Activated gamma-delta T cell treated with anti-CD3 and anti-CD28 coated beads, Interleukin-2, amount 50 U/mL, for 16 hours (primary cell): ENCODE results near the gene GALNS.
A peak's percentile ranks its signal among the peaks of the same experiment; 100 is the strongest.

Source experiments
- DNase-seq: peaks from one replicate; pipeline ENCODE4 v3.0.0-alpha.2; 2020; ENCODE audit warnings: low read depth

The GALNS gene

GRCh38 chr16:88816736-88817535, 39.8 kb downstream of the GALNS start:
- DNase-seq, result no peak

- DNase-seq, result no peak
Measured at GRCh38 chr16:88815901-88816589, 40.7 kb downstream of the GALNS start.

GRCh38 chr16:88815227-88815626, 41.5 kb downstream of the GALNS start:
- DNase-seq, result no peak

- DNase-seq, result no peak
Measured at GRCh38 chr16:88814144-88814502, 42.6 kb downstream of the GALNS start.

GRCh38 chr16:88813269-88814143, 43.2 kb downstream of the GALNS start:
- no peak for DNase-seq

- no peak for DNase-seq
Measured at GRCh38 chr16:88812513-88813268, 44.1 kb downstream of the GALNS start.

GRCh38 chr16:88811769-88812512, 44.8 kb downstream of the GALNS start, which contains the start of gene APRT:
Gene APRT (minus strand): TSS chr16:88811928. CDS start chr16:88811899, 29 bp downstream.
- DNase-seq, result peak; percentile 94

- DNase-seq, result peak; percentile 59
Measured at GRCh38 chr16:88810912-88811768, 45.6 kb downstream of the GALNS start.

- no peak for DNase-seq
Measured at GRCh38 chr16:88810166-88810911, 46.4 kb downstream of the GALNS start.

- no peak for DNase-seq
Measured at GRCh38 chr16:88809676-88810165, 47.0 kb downstream of the GALNS start.

- no peak for DNase-seq
Measured at GRCh38 chr16:88809068-88809675, 47.6 kb downstream of the GALNS start.

GRCh38 chr16:88807626-88808453, 48.9 kb downstream of the GALNS start:
- no peak for DNase-seq

GRCh38 chr16:88807142-88807625, 49.6 kb downstream of the GALNS start:
- no peak for DNase-seq

GRCh38 chr16:88806491-88807111, 50.1 kb downstream of the GALNS start:
- DNase-seq, result no peak

- DNase-seq, result no peak
Measured at GRCh38 chr16:88805887-88806393, 50.8 kb downstream of the GALNS start.

GRCh38 chr16:88805340-88805715, 51.4 kb downstream of the GALNS start:
- DNase-seq, result no peak
